GM06990 (cell line): ENCODE results near the gene INPP5F.
A peak's percentile ranks its signal among the peaks of the same experiment; 100 is the strongest.

Source experiments
- DNase-seq: peaks from one replicate; pipeline ENCODE4 v3.0.0-alpha.2; 2011; ENCODE audit not compliant: insufficient read length; ENCODE audit errors: extremely low read depth
- H3K27me3 ChIP-seq: replicated peaks from 2 replicates; pipeline ENCODE4 v1.6.0; 2011; ENCODE audit warnings: low read length; ENCODE audit not compliant: control insufficient read depth, insufficient read depth
- H3K36me3 ChIP-seq: 2 replicates; pipeline ENCODE4 v1.5.1; 2011; ENCODE audit warnings: low read length; ENCODE audit not compliant: control insufficient read depth, insufficient read depth
- H3K4me3 ChIP-seq: replicated peaks from 2 replicates; pipeline ENCODE4 v1.5.1; 2011; ENCODE audit warnings: low read depth, mild to moderate bottlenecking, control low read depth, low read length
- TF ChIP-seq, protein P1 (sequence below): IDR thresholded peaks from 2 replicates; pipeline ENCODE4 v1.5.1; 2011; ENCODE audit warnings: low read length, control low read depth, mild to moderate bottlenecking, inconsistent platforms; ENCODE audit not compliant: insufficient read depth, poor library complexity, severe bottlenecking

INPP5F gene

DNA sequence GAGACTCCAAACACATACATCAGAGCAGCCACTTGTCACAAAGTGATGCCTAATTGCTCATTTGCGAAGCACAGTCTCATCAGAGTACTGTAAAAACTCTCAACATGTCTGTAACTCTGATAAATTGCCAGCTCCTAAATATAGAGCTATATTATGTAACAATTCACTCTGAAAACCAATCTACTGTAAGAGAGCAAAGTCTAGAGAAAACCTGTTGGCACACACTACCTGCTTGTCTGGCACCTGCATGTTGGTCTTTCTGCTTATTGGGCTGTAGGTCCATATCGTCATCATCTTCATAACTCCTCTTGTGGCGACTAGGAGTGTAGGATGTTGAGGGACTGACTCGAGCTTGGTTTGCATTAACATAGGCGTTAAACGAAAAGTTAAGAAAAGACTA, 127.0 kb downstream of the INPP5F start:
- Histone ChIP-seq H3K4me3 (no peak overlapping the region), H3K36me3 (peaks cover 15% of the 10 kb centered on the region), H3K27me3 (no peaks in the 10 kb centered on the region)
- DNase-seq: no peak
- TF ChIP-seq, protein P1, sequence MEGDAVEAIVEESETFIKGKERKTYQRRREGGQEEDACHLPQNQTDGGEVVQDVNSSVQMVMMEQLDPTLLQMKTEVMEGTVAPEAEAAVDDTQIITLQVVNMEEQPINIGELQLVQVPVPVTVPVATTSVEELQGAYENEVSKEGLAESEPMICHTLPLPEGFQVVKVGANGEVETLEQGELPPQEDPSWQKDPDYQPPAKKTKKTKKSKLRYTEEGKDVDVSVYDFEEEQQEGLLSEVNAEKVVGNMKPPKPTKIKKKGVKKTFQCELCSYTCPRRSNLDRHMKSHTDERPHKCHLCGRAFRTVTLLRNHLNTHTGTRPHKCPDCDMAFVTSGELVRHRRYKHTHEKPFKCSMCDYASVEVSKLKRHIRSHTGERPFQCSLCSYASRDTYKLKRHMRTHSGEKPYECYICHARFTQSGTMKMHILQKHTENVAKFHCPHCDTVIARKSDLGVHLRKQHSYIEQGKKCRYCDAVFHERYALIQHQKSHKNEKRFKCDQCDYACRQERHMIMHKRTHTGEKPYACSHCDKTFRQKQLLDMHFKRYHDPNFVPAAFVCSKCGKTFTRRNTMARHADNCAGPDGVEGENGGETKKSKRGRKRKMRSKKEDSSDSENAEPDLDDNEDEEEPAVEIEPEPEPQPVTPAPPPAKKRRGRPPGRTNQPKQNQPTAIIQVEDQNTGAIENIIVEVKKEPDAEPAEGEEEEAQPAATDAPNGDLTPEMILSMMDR: no peak

DNA sequence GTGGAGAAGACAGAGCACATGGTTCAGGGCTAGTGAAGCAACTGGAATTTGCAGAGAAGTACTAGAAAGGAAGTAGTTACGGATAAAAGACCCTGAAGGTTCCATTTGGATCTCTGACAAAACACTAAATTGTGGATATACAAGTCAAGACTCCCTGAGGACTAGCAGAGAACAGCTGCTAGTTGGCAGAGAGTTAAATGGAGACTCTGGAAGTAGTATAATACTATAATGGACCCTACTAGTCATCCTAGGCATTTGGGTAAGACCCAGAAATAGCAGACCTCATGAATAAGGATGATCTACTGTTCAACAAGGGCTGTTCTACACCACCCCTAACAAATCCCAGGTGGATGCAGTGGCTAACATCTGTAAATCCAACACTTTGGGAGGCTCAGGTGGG, 127.7 kb downstream of the INPP5F start:
- Histone ChIP-seq H3K4me3 (no peak overlapping the region), H3K36me3 (peaks cover 15% of the 10 kb centered on the region), H3K27me3 (no peaks in the 10 kb centered on the region)
- TF ChIP-seq, protein P1: no peak
- DNase-seq: no peak

DNA sequence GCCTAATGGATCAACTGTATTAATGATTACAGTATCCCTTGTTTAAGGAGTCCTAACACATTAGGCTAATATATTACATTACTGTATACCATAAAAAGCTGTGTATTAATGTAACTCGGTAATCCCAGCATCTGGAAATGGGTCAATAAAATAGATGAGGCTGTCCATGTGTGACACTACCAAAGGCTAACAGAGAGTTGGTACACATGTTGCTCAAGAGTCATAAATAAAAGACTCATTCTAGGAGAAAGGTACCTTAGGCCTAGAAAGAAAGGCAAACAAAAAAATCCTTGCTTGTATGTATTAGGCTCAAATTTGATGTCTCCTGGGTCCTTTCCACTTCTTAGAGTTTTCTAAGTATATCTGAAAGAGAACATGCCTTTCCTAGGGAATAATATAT, 132.2 kb downstream of the INPP5F start:
- peaks cover 8% of the 10 kb centered on the region for H3K36me3 ChIP-seq
- no peak for DNase-seq
- H3K4me3 ChIP-seq: no peak overlapping the region
- TF ChIP-seq, protein P1: no peak
- H3K27me3 ChIP-seq: no peaks in the 10 kb centered on the region

DNA sequence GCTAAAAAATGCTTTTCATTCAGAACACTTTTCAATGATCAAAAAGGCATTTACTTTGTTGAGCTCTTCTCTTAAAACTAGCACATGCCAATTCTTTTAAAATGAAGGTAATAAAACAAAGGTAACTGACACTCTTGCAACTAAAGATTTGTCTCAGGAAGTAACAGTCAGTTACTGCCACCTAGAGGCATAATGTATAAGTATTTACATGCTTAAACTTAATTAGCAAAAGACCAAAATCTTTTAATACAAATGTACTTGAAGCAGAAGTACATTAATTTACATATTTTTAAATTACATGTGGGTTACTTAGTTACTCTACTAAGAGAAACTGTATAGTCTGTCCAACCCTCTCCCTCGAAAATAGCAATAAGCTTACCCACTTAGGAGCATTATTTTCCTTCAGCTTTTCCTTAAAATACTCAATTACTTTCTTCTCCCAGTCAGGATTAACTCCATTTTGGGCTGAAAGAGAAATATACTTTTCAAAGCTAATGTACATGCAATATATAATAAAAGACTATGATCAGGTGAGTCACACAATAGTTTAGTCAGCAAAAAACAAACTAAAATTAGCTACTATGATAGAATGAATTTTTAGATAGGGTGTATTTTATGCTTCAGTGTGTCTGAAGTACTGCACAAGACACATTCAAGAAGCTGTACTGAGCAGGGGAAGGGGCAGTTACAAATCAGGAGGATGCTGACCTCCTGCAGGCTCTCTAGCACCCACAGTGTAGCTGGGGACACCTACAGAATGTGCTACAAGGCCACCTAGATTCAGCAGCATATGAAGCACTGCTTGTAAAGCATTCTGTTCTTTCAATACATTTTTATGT, 133.8 kb downstream of the INPP5F start:
- DNase-seq: peak; percentile 21
- TF ChIP-seq, protein P1: peak; percentile 43
- Histone ChIP-seq H3K4me3 (no peak overlapping the region), H3K27me3 (no peaks in the 10 kb centered on the region), H3K36me3 (no peaks in the 10 kb centered on the region)

DNA sequence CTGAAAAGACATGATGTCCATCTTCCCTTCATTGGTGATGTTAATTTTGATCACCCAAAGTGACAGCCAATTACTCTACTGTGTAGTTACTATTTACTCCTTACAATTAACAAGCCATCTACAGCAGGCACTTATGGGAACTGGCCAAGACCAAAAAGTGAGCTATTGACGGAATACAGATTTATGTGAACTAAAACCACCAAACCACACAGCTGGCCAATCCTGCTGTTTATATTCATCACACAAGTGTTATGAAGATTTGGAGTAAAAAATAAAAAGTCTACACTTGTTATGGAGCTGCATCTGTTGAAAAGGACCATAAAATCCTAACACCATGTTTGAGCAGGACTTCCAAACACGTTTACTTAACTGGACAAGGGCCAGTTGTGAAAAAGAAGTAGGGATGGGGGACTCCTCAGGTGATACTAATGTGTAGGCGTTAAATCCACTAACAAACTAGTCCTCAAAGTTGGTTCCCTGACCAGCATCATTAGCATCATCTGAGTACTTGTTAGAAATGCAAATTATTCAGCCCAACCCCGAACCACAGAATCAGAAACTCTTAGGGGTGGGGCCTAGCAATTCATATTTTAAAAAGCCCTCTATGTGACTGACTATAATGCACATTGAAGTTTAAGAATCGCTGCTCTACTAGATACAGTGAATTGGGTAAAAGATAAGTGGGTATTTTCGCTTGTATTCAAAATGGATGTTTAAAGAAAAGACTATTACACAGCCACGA, 135.2 kb downstream of the INPP5F start:
- TF ChIP-seq, protein P1: no peak
- no peaks in the 10 kb centered on the region for H3K27me3 ChIP-seq
- H3K36me3 ChIP-seq: no peaks in the 10 kb centered on the region; the same call in 1 of the 2 replicates
- DNase-seq: peak; percentile 37
- no peak overlapping the region for H3K4me3 ChIP-seq
